Measurements from ENCODE around the gene AOPEP.

The AOPEP gene

GRCh38 chr9:94726495-94727191, at the start of gene AOPEP:
Gene AOPEP, plus strand, starts transcription at chr9:94726699. Its CDS starts 33,085 bp downstream, at chr9:94759784.
- peak; percentile 97 for DNase-seq (ENCODE audit: low spot score)

GRCh38 chr9:94677929-94678328, 48.6 kb upstream of the AOPEP start:
- DNase-seq (ENCODE audit: low spot score) = no peak

- no peak for DNase-seq (ENCODE audit: low spot score)
Measured at GRCh38 chr9:94679587-94679986, 46.9 kb upstream of the AOPEP start.

- no peak for DNase-seq (ENCODE audit: low spot score)
Measured at GRCh38 chr9:94680020-94680419, 46.5 kb upstream of the AOPEP start.

- DNase-seq (ENCODE audit: low spot score) = no peak
Measured at GRCh38 chr9:94680621-94681020, 45.9 kb upstream of the AOPEP start.

GRCh38 chr9:94681508-94681907, 45.0 kb upstream of the AOPEP start:
- DNase-seq (ENCODE audit: low spot score) = peak; percentile 82

GRCh38 chr9:94685359-94685758, 41.1 kb upstream of the AOPEP start:
- no peak for DNase-seq (ENCODE audit: low spot score)

GRCh38 chr9:94687451-94687850, 39.0 kb upstream of the AOPEP start:
- no peak for DNase-seq (ENCODE audit: low spot score)

- no peak for DNase-seq (ENCODE audit: low spot score)
Measured at GRCh38 chr9:94690344-94690743, 36.2 kb upstream of the AOPEP start.

GRCh38 chr9:94692601-94693000, 33.9 kb upstream of the AOPEP start:
- DNase-seq (ENCODE audit: low spot score) = peak; percentile 98

GRCh38 chr9:94693485-94694204, 32.9 kb upstream of the AOPEP start:
- DNase-seq (ENCODE audit: low spot score) = no peak

GRCh38 chr9:94696545-94696944, 30.0 kb upstream of the AOPEP start:
- DNase-seq (ENCODE audit: low spot score) = no peak

- peak; percentile 92 for DNase-seq (ENCODE audit: low spot score)
Measured at GRCh38 chr9:94697972-94698581, 28.4 kb upstream of the AOPEP start.

GRCh38 chr9:94699715-94700373, 26.7 kb upstream of the AOPEP start:
- peak; percentile 58 for DNase-seq (ENCODE audit: low spot score)

GRCh38 chr9:94700445-94700844, 26.1 kb upstream of the AOPEP start:
- DNase-seq (ENCODE audit: low spot score) = no peak

- DNase-seq (ENCODE audit: low spot score) = no peak
Measured at GRCh38 chr9:94703488-94704140, 22.9 kb upstream of the AOPEP start.

GRCh38 chr9:94705162-94705702, 21.3 kb upstream of the AOPEP start:
- no peak for DNase-seq (ENCODE audit: low spot score)

- DNase-seq (ENCODE audit: low spot score) = no peak
Measured at GRCh38 chr9:94706922-94707321, 19.6 kb upstream of the AOPEP start.

- DNase-seq (ENCODE audit: low spot score) = no peak
Measured at GRCh38 chr9:94713436-94714215, 12.9 kb upstream of the AOPEP start.

GRCh38 chr9:94714494-94714893, 12.0 kb upstream of the AOPEP start:
- DNase-seq (ENCODE audit: low spot score) = no peak

- peak; percentile 31 for DNase-seq (ENCODE audit: low spot score)
Measured at GRCh38 chr9:94717761-94718160, 8.7 kb upstream of the AOPEP start.
